HepG2 (cell line): Measurements from ENCODE around the gene FBXO30. TPM values are rescaled to one million over a fixed set of nuclear protein-coding genes. Genes with fewer than 3 reads are reported as not detected.

Experiments
- CEBPG ChIP-seq: IDR thresholded peaks from 2 replicates; pipeline ENCODE4 v1.6.1; 2016
- EZH2 ChIP-seq: conservative IDR thresholded peaks from 2 replicates; pipeline ENCODE4 v1.6.1; 2012; ENCODE audit warnings: mild to moderate bottlenecking, low read depth, low read length, moderate library complexity
- FOXJ3 ChIP-seq: sonication (generic); formaldehyde crosslinking; IDR thresholded peaks from 2 replicates; pipeline ENCODE4 v1.4.0; 2020; ENCODE audit warnings: missing genetic modification reagents, mild to moderate bottlenecking, borderline replicate concordance
- GATA4 ChIP-seq: sonication (generic); IDR thresholded peaks from 2 replicates; pipeline ENCODE4 v1.6.1; 2016; ENCODE audit warnings: antibody characterized with exemption, low read depth, borderline replicate concordance
- KMT2A ChIP-seq: sonication (generic); formaldehyde crosslinking; IDR thresholded peaks from 2 replicates; pipeline ENCODE4 v1.4.0; 2020; ENCODE audit warnings: missing genetic modification reagents
- MIER2 ChIP-seq: IDR thresholded peaks from 2 replicates; pipeline ENCODE4 v1.6.1; 2016; ENCODE audit warnings: missing biosample characterization, missing genetic modification reagents
- NONO ChIP-seq, 2 experiments: fragments of 450-650 bp in 1 of 2; sonication (generic) in 1 of 2; formaldehyde crosslinking in 1 of 2; IDR thresholded peaks in 1 of 2; conservative IDR thresholded peaks in 1 of 2; 2 replicates each; pipeline versions ENCODE4 v1.6.1 to v1.8.0; 2017 to 2022; ENCODE audit warnings: mild to moderate bottlenecking in 1 of 2, missing genetic modification reagents in 1 of 2, moderate library complexity in 1 of 2
- NR1H2 ChIP-seq: sonication (generic); formaldehyde crosslinking; IDR thresholded peaks from 2 replicates; pipeline ENCODE4 v1.8.1; 2022; ENCODE audit warnings: low read depth, missing genetic modification reagents, borderline replicate concordance
- PHF5A ChIP-seq: IDR thresholded peaks from one replicate; pipeline ENCODE4 v1.6.1; 2018; ENCODE audit warnings: low read depth, missing genetic modification reagents; ENCODE audit not compliant: unreplicated experiment
- SMAD3 ChIP-seq: sonication (generic); formaldehyde crosslinking; IDR thresholded peaks from 2 replicates; pipeline ENCODE4 v1.4.0; 2020; ENCODE audit warnings: missing genetic modification reagents
- TBX3 ChIP-seq: fragments of 450-650 bp; IDR thresholded peaks from 2 replicates; pipeline ENCODE4 v1.6.1; 2017; ENCODE audit warnings: antibody characterized with exemption, mild to moderate bottlenecking, inconsistent platforms, borderline replicate concordance
- XRCC5 ChIP-seq: fragments of 200-400 bp; formaldehyde crosslinking; optimal IDR thresholded peaks from 2 replicates; pipeline ENCODE3; 2017; ENCODE audit warnings: mild to moderate bottlenecking, low read length
- ZBTB1 ChIP-seq: sonication (generic); formaldehyde crosslinking; IDR thresholded peaks from 2 replicates; pipeline ENCODE4 v1.4.0; 2020; ENCODE audit warnings: missing genetic modification reagents, borderline replicate concordance
- ZBTB42 ChIP-seq: sonication (generic); formaldehyde crosslinking; IDR thresholded peaks from 2 replicates; pipeline ENCODE4 v1.5.0; 2020; ENCODE audit warnings: mild to moderate bottlenecking, missing genetic modification reagents
- ZFP36L1 ChIP-seq: sonication (generic); formaldehyde crosslinking; IDR thresholded peaks from 2 replicates; pipeline ENCODE4 v1.8.0; 2022; ENCODE audit warnings: mild to moderate bottlenecking, missing genetic modification reagents, moderate library complexity
- ZNF367 ChIP-seq: sonication (generic); formaldehyde crosslinking; IDR thresholded peaks from 2 replicates; pipeline ENCODE4 v1.4.0; 2020; ENCODE audit warnings: missing genetic modification reagents, borderline replicate concordance
- ZNF766 ChIP-seq: sonication (generic); formaldehyde crosslinking; IDR thresholded peaks from 2 replicates; pipeline ENCODE4 v1.5.0; 2020; ENCODE audit warnings: missing genetic modification reagents, borderline replicate concordance
- ZNF782 ChIP-seq: sonication (generic); formaldehyde crosslinking; IDR thresholded peaks from 2 replicates; pipeline ENCODE4 v1.4.0; 2020; ENCODE audit warnings: missing genetic modification reagents, mild to moderate bottlenecking, borderline replicate concordance
- polyA plus RNA-seq, 8 experiments: library from polyadenylated mRNA; depleted of rRNA in 3 of 8; stranded (reverse) in 7 of 8; unstranded in 1 of 8; fragments of >200 nt; fragmentation: Illumina TruSeq in 4 of 8; extraction: Trizol in 4 of 8; gene quantifications; 2 replicates each; pipeline versions ENCODE4 v1.2.1 to v1.2.3, GENCODE V29; 2011 to 2016; ENCODE audit warnings: low read depth in 4 of 8, missing spikeins in 1 of 8, mixed read lengths in 1 of 8; ENCODE audit not compliant: insufficient read depth in 1 of 8
- total RNA-seq, 5 experiments: library from RNA; depleted of rRNA; stranded (reverse); fragments of >200 nt; fragmentation: Illumina TruSeq; extraction: Trizol; gene quantifications; 2 replicates each; pipeline ENCODE4 v1.2.3, GENCODE V29; 2016; ENCODE audit warnings: low read depth in 1 of 5
- TF ChIP-seq, protein P1 (sequence below): sonication (generic); formaldehyde crosslinking; IDR thresholded peaks from 2 replicates; pipeline ENCODE4 v1.5.1; 2020; ENCODE audit warnings: mild to moderate bottlenecking, missing genetic modification reagents, moderate library complexity
- TF ChIP-seq, protein P2 (sequence below): sonication (generic); formaldehyde crosslinking; IDR thresholded peaks from 2 replicates; pipeline ENCODE4 v1.8.0; 2022; ENCODE audit warnings: missing genetic modification reagents, low read depth, mild to moderate bottlenecking, borderline replicate concordance
- TF ChIP-seq, protein P3 (sequence below): sonication (generic); formaldehyde crosslinking; IDR thresholded peaks from 2 replicates; pipeline ENCODE4 v1.8.0; 2022; ENCODE audit warnings: mild to moderate bottlenecking, missing genetic modification reagents, borderline replicate concordance
- TF ChIP-seq, protein P4 (sequence below): sonication (generic); formaldehyde crosslinking; IDR thresholded peaks from 2 replicates; pipeline ENCODE4 v1.8.0; 2022; ENCODE audit warnings: missing genetic modification reagents, mild to moderate bottlenecking, borderline replicate concordance

FBXO30 gene
- total and polyA plus RNA-seq, 2 of the 13 experiments (the other 11 are each of a cell fraction or from before 2014, with no cell fraction given) = 3.2 to 7.1 TPM

DNA sequence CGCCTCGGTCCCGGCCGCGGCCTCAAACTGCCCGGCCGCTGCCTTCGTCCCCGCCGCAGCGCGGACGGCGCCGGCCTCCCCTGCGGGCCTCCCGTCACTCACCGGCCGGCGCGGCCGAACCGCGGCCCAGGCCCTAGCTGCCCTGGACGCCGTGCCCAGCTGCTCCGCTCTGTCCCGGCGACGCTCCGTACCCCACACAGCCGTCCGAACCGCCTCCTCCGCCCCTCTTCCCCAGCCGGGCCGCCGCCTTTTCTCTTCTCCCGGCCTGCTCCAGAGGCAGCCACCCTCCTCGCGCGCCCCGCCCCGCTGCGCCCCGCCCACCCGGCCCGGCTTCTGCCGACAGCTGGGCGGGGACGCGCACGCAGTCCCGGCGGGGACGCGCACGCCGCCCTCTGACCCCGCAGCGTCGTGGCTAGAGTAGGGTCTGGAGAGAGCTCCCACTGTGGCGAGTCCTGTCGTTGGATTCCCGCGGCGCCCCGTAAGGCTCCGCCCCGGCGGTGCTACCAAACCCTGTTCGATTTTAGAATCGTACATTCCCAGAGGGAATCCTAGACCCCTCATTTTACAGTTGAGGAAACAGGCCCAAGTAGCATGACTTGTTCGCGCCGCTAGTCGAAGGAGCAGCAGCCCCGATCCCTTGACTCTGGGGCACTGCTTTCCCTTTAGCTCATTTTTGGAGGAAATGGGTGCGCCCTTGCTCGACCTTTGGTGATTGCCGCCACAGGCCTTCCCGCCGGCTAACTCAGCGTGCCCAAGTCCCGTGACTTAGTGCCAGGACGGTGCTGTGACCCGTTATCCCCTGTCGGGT, at the start of gene FBXO30 (continued):
- TF ChIP-seq ZNF367 (CRISPR knock-in tag) (no peak), MIER2 (0 out of 2 replicates have a peak, but pooled peaks have one; percentile 25), XRCC5 (peak; percentile 58), ZNF766 (CRISPR knock-in tag) (peak; percentile 53), NR1H2 (CRISPR knock-in tag) (0 out of 2 replicates have a peak, but pooled peaks have one; percentile 21), PHF5A (peak; percentile 32), ZBTB42 (CRISPR knock-in tag) (no peak), ZNF782 (CRISPR knock-in tag) (no peak; the same call in 1 of the 2 replicates), ZFP36L1 (CRISPR knock-in tag) (peak; percentile 46; the same call in 1 of the 2 replicates), EZH2 (no peak), TBX3 (0 out of 2 replicates have a peak, but pooled peaks have one; percentile 22), FOXJ3 (peak; percentile 58; the same call in 1 of the 2 replicates), ZBTB1 (CRISPR knock-in tag) (no peak), CEBPG (CRISPR knock-in tag) (no peak), NONO (IDR thresholded peaks at IDR 0.05) (no peak), NONO (CRISPR knock-in tag; conservative IDR thresholded peaks at IDR 0.05) (peak; percentile 92), KMT2A (CRISPR knock-in tag) (peak; percentile 90), GATA4 (no peak), SMAD3 (peak; percentile 92; the same call in 1 of the 2 replicates)
- TF ChIP-seq, protein P1, sequence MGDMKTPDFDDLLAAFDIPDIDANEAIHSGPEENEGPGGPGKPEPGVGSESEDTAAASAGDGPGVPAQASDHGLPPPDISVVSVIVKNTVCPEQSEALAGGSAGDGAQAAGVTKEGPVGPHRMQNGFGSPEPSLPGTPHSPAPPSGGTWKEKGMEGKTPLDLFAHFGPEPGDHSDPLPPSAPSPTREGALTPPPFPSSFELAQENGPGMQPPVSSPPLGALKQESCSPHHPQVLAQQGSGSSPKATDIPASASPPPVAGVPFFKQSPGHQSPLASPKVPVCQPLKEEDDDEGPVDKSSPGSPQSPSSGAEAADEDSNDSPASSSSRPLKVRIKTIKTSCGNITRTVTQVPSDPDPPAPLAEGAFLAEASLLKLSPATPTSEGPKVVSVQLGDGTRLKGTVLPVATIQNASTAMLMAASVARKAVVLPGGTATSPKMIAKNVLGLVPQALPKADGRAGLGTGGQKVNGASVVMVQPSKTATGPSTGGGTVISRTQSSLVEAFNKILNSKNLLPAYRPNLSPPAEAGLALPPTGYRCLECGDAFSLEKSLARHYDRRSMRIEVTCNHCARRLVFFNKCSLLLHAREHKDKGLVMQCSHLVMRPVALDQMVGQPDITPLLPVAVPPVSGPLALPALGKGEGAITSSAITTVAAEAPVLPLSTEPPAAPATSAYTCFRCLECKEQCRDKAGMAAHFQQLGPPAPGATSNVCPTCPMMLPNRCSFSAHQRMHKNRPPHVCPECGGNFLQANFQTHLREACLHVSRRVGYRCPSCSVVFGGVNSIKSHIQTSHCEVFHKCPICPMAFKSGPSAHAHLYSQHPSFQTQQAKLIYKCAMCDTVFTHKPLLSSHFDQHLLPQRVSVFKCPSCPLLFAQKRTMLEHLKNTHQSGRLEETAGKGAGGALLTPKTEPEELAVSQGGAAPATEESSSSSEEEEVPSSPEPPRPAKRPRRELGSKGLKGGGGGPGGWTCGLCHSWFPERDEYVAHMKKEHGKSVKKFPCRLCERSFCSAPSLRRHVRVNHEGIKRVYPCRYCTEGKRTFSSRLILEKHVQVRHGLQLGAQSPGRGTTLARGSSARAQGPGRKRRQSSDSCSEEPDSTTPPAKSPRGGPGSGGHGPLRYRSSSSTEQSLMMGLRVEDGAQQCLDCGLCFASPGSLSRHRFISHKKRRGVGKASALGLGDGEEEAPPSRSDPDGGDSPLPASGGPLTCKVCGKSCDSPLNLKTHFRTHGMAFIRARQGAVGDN = peak; percentile 93
- TF ChIP-seq, protein P2, sequence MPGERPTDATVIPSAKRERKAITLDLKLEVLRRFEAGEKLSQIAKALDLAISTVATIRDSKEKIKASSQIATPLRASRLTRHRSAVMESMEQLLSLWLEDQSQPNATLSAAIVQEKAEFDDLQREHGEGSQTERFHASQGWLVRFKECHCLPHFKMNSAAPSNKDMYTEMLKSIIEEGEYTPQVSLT = no peak; the same call in 1 of the 2 replicates
- TF ChIP-seq, protein P3, sequence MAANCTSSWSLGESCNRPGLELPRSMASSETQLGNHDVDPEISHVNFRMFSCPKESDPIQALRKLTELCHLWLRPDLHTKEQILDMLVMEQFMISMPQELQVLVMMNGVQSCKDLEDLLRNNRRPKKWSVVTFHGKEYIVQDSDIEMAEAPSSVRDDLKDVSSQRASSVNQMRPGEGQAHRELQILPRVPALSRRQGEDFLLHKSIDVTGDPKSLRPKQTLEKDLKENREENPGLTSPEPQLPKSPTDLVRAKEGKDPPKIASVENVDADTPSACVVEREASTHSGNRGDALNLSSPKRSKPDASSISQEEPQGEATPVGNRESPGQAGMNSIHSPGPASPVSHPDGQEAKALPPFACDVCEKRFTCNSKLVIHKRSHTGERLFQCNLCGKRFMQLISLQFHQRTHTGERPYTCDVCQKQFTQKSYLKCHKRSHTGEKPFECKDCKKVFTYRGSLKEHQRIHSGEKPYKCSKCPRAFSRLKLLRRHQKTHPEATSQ (CRISPR knock-in tag) = peak; percentile 70; the same call in 1 of the 2 replicates
- TF ChIP-seq, protein P4, sequence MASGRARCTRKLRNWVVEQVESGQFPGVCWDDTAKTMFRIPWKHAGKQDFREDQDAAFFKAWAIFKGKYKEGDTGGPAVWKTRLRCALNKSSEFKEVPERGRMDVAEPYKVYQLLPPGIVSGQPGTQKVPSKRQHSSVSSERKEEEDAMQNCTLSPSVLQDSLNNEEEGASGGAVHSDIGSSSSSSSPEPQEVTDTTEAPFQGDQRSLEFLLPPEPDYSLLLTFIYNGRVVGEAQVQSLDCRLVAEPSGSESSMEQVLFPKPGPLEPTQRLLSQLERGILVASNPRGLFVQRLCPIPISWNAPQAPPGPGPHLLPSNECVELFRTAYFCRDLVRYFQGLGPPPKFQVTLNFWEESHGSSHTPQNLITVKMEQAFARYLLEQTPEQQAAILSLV (CRISPR knock-in tag) = no peak
